Mesendoderm (in vitro differentiated cells): Measurements from ENCODE around the gene LCLAT1.
A peak's percentile ranks its signal among the peaks of the same experiment; 100 is the strongest.

Source experiments
- DNase-seq: peaks from one replicate; pipeline ENCODE4 v3.0.0; 2013
- H2AK5ac ChIP-seq: 2 replicates; pipeline ENCODE4 v1.6.1; 2013; ENCODE audit warnings: low read length, inconsistent platforms
- H2BK120ac ChIP-seq: 2 replicates; pipeline ENCODE4 v1.6.1; 2013; ENCODE audit warnings: low read depth, mild to moderate bottlenecking, low read length, moderate library complexity, mixed read lengths
- H2BK15ac ChIP-seq: replicated peaks from 2 replicates; pipeline ENCODE4 v1.6.1; 2013; ENCODE audit warnings: low read depth, mild to moderate bottlenecking, moderate library complexity
- H2BK5ac ChIP-seq: 2 replicates; pipeline ENCODE4 v1.6.1; 2013; ENCODE audit warnings: low read length, inconsistent platforms
- H3K18ac ChIP-seq: 2 replicates; pipeline ENCODE4 v1.6.1; 2013; ENCODE audit warnings: mild to moderate bottlenecking, low read length, mixed read lengths
- H3K23ac ChIP-seq: one replicate; pipeline ENCODE4 v1.6.1; 2013; ENCODE audit warnings: low read length
- H3K27ac ChIP-seq: 2 replicates; pipeline ENCODE4 v1.5.1; 2013; ENCODE audit warnings: low read depth, mild to moderate bottlenecking, inconsistent platforms, low read length, moderate library complexity
- H3K27me3 ChIP-seq: 2 replicates; pipeline ENCODE4 v1.6.1; 2013; ENCODE audit warnings: low read length, control low read depth, mild to moderate bottlenecking, inconsistent platforms; ENCODE audit not compliant: insufficient read depth, poor library complexity
- H3K36me3 ChIP-seq: 2 replicates; pipeline ENCODE4 v1.6.1; 2013; ENCODE audit warnings: low read length, inconsistent platforms; ENCODE audit not compliant: control insufficient read depth, insufficient read depth
- H3K4ac ChIP-seq: one replicate; pipeline ENCODE4 v1.6.1; 2013; ENCODE audit warnings: low read depth, mild to moderate bottlenecking, low read length, moderate library complexity
- H3K4me1 ChIP-seq: 2 replicates; pipeline ENCODE4 v1.6.1; 2013; ENCODE audit warnings: low read depth, low read length, inconsistent platforms; ENCODE audit not compliant: control insufficient read depth
- H3K4me2 ChIP-seq: 2 replicates; pipeline ENCODE4 v1.6.1; 2013; ENCODE audit warnings: low read length
- H3K4me3 ChIP-seq: 2 replicates; pipeline ENCODE4 v1.5.1; 2013; ENCODE audit warnings: mild to moderate bottlenecking, low read length
- H3K56ac ChIP-seq: one replicate; pipeline ENCODE4 v1.6.1; 2013; ENCODE audit warnings: low read length
- H3K79me1 ChIP-seq: 2 replicates; pipeline ENCODE4 v1.6.1; 2013; ENCODE audit warnings: low read length, inconsistent platforms
- H3K79me2 ChIP-seq: 2 replicates; pipeline ENCODE4 v1.6.1; 2013; ENCODE audit warnings: mild to moderate bottlenecking, low read length; ENCODE audit not compliant: control insufficient read depth, insufficient read depth
- H3K9ac ChIP-seq: 2 replicates; pipeline ENCODE4 v1.6.1; 2013; ENCODE audit warnings: low read length, inconsistent platforms
- H4K5ac ChIP-seq: one replicate; pipeline ENCODE4 v1.6.1; 2013; ENCODE audit warnings: low read length
- H4K8ac ChIP-seq: one replicate; pipeline ENCODE4 v1.6.1; 2013; ENCODE audit warnings: low read depth, mild to moderate bottlenecking, control low read depth, low read length, moderate library complexity
- WGBS: extraction: QIAGEN DNeasy Blood & Tissue Kit; methylation state at CpG from one replicate; pipeline ENCODE4 v1.1.7; 2013; ENCODE audit warnings: low lambda C conversion rate, missing lambda C conversion rate; ENCODE audit not compliant: insufficient coverage; ENCODE audit errors: extremely low coverage; 5-methylcytosine and 5-hydroxymethylcytosine counted together

Gene LCLAT1

DNA sequence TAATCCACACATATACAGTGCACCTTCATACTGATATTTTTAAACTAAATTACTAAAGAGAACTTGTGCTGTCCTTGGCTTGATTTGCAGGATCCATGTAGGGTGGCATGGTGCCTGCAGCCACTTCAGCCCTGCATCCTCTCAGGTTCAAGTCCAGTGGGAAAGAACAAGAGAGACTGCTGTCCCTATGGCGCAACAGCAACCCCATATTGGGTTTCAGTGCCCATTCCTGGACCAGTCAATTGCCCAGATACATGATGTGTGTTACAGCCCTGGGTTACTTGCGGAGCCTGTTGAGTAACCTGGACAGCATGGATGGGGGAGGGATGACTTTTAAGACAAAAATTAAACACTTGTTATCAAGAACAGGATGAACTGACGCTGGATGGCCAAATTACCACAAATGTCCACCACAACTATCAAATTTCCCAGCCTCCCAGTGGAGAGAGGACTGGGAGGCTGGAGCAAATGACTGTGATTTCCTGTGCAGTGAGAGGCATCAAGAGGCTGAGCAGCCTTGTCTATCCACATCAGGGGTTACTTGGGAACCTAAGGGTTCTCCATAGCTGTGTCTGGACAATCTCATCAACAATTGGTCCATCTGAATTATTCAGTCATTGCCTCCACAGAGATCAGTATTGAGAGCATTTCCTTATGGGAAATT is 198.2 kb downstream of the LCLAT1 start:
- no CpG with 5 or more reads among the region's 3 CpGs for WGBS

GRCh38 chr2:30645745-30646119 is 198.7 kb downstream of the LCLAT1 start:
- H3K9ac ChIP-seq = no peak overlapping the region
- no peak overlapping the region for H2AK5ac ChIP-seq
- H4K5ac ChIP-seq = no peak overlapping the region
- no peak overlapping the region for H3K4me3 ChIP-seq
- H3K4me1 ChIP-seq = no peaks in the 10 kb centered on the region
- H3K36me3 ChIP-seq = no peaks in the 10 kb centered on the region
- H3K4me2 ChIP-seq = no peak overlapping the region
- no peak overlapping the region for H2BK120ac ChIP-seq
- no peak overlapping the region for H2BK15ac ChIP-seq
- H3K23ac ChIP-seq = no peak overlapping the region
- no peak overlapping the region for H3K56ac ChIP-seq
- no peaks in the 10 kb centered on the region for H3K27me3 ChIP-seq
- no peak overlapping the region for H3K18ac ChIP-seq
- H3K27ac ChIP-seq = no peak overlapping the region
- no peak overlapping the region for H4K8ac ChIP-seq
- no peak for DNase-seq
- H3K4ac ChIP-seq = no peak overlapping the region
- H2BK5ac ChIP-seq = no peak overlapping the region
- no peaks in the 10 kb centered on the region for H3K79me1 ChIP-seq
- WGBS = no CpG with 5 or more reads among the region's 3 CpGs
- H3K79me2 ChIP-seq = no peaks in the 10 kb centered on the region

More for the DNA sequence above, 198.2 kb downstream of the LCLAT1 start:
- DNase-seq = no peak
- no peak overlapping the region for H3K4me2 ChIP-seq
- no peak overlapping the region for H2BK15ac ChIP-seq
- H3K9ac ChIP-seq = no peak overlapping the region
- H2BK5ac ChIP-seq = no peak overlapping the region
- no peaks in the 10 kb centered on the region for H3K4me1 ChIP-seq
- no peak overlapping the region for H3K23ac ChIP-seq
- no peak overlapping the region for H3K56ac ChIP-seq
- H3K27ac ChIP-seq = no peak overlapping the region
- no peak overlapping the region for H4K5ac ChIP-seq
- H3K79me1 ChIP-seq = no peaks in the 10 kb centered on the region
- no peak overlapping the region for H4K8ac ChIP-seq
- no peak overlapping the region for H3K18ac ChIP-seq
- no peaks in the 10 kb centered on the region for H3K79me2 ChIP-seq
- H3K4me3 ChIP-seq = no peak overlapping the region
- no peak overlapping the region for H3K4ac ChIP-seq
- H2BK120ac ChIP-seq = no peak overlapping the region
- H3K27me3 ChIP-seq = no peaks in the 10 kb centered on the region
- no peaks in the 10 kb centered on the region for H3K36me3 ChIP-seq
- no peak overlapping the region for H2AK5ac ChIP-seq

DNA sequence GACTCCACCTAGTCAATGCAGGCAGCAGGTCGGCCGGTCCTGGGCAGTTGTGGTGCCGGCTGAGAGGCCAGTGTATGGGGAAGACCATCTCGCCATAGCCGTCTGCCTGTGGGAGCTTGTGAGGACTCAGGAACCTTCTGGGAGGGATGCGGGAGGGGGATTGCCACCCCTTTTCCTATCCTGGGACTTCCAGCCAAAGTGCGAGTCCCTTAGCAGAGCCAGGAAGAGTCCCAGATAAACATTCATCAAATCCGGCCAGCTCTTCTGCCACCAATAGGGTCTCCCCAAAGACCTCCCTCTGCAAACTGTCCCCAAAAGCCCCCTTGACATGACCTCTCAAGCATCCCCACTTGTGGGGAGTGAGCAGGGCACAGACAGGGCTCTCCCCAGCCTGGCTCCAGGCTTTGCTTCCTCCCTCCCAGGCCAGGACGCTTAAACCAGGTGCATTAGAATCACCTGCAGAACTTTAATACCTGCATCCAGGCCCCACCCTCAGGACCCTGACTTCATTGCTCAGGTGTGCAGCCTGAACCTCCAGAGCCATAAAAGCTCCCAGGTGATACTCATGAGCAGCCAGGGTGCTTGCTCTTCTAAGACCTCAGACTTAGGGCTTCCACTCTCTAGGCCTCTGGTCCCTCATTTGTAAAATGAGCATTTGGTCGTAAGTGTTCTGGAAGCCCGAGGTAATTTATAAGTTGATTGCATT is 200.9 kb downstream of the LCLAT1 start:
- Histone ChIP-seq H3K36me3 (no peaks in the 10 kb centered on the region), H4K8ac (no peak overlapping the region), H3K4me2 (no peak overlapping the region), H3K9ac (no peak overlapping the region), H3K18ac (no peak overlapping the region), H3K27ac (no peak overlapping the region), H2BK120ac (no peak overlapping the region), H3K56ac (no peak overlapping the region), H3K4ac (no peak overlapping the region), H3K27me3 (no peaks in the 10 kb centered on the region), H2BK5ac (no peak overlapping the region), H2AK5ac (no peak overlapping the region), H4K5ac (no peak overlapping the region), H3K79me2 (no peaks in the 10 kb centered on the region), H3K23ac (no peak overlapping the region), H3K4me3 (no peak overlapping the region), H3K4me1 (peaks cover 11% of the 10 kb centered on the region), H3K79me1 (no peaks in the 10 kb centered on the region), H2BK15ac (no peak overlapping the region)
- WGBS = no CpG with 5 or more reads among the region's 11 CpGs
- DNase-seq = no peak

DNA sequence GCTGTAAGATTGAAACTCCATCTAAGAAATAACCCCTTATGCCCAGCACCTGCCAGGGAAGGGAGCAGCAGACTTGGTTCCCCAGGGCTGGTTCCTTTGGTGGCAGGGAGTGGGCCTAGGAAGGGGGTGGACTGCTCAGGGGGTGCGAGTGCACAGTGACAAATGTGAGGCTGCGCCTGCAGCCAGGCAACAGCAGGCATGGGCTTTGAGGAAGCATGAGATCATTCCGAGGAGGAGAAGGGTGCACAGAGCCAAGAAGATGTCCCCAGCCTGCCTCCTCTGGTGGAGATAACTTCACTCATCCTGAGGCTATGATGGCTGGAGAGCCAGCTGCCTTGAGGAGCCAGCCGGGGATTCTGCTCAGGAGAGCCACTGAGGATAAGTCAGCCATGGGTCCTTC is 202.2 kb downstream of the LCLAT1 start:
- H3K4me3 ChIP-seq = no peak overlapping the region
- H2BK15ac ChIP-seq = no peak overlapping the region
- H3K79me2 ChIP-seq = no peaks in the 10 kb centered on the region
- H3K4ac ChIP-seq = no peak overlapping the region
- no peak overlapping the region for H3K23ac ChIP-seq
- no peak overlapping the region for H3K4me2 ChIP-seq
- no peaks in the 10 kb centered on the region for H3K27me3 ChIP-seq
- no peak overlapping the region for H3K18ac ChIP-seq
- H4K8ac ChIP-seq = no peak overlapping the region
- peaks cover 11% of the 10 kb centered on the region for H3K4me1 ChIP-seq
- no peaks in the 10 kb centered on the region for H3K79me1 ChIP-seq
- no CpG with 5 or more reads among the region's 4 CpGs for WGBS
- H2BK120ac ChIP-seq = no peak overlapping the region
- no peaks in the 10 kb centered on the region for H3K36me3 ChIP-seq
- DNase-seq = no peak
- H2AK5ac ChIP-seq = no peak overlapping the region
- H4K5ac ChIP-seq = no peak overlapping the region
- H2BK5ac ChIP-seq = no peak overlapping the region
- no peak overlapping the region for H3K27ac ChIP-seq
- no peak overlapping the region for H3K56ac ChIP-seq
- H3K9ac ChIP-seq = no peak overlapping the region

GRCh38 chr2:30649828-30650227 is 202.8 kb downstream of the LCLAT1 start:
- Histone ChIP-seq H3K9ac (no peak overlapping the region), H3K18ac (no peak overlapping the region), H4K5ac (no peak overlapping the region), H3K79me1 (no peaks in the 10 kb centered on the region), H3K4me2 (no peak overlapping the region), H4K8ac (no peak overlapping the region), H3K56ac (no peak overlapping the region), H3K79me2 (no peaks in the 10 kb centered on the region), H2BK120ac (no peak overlapping the region), H2BK15ac (no peak overlapping the region), H3K36me3 (no peaks in the 10 kb centered on the region), H3K27me3 (no peaks in the 10 kb centered on the region), H3K27ac (no peak overlapping the region), H2BK5ac (no peak overlapping the region), H3K4ac (no peak overlapping the region), H3K23ac (no peak overlapping the region), H3K4me3 (no peak overlapping the region), H2AK5ac (peak overlapping the region; percentile 57), H3K4me1 (peaks cover 11% of the 10 kb centered on the region)
- no CpG with 5 or more reads among the region's 5 CpGs for WGBS
- DNase-seq = no peak
